ENCODE data around the gene NME4.
"Not testable (repeated sequence)": the region's sequence is repeated elsewhere in the genome, so short reads cannot be mapped to it uniquely, and the experiment has no call there.

Gene NME4

DNA sequence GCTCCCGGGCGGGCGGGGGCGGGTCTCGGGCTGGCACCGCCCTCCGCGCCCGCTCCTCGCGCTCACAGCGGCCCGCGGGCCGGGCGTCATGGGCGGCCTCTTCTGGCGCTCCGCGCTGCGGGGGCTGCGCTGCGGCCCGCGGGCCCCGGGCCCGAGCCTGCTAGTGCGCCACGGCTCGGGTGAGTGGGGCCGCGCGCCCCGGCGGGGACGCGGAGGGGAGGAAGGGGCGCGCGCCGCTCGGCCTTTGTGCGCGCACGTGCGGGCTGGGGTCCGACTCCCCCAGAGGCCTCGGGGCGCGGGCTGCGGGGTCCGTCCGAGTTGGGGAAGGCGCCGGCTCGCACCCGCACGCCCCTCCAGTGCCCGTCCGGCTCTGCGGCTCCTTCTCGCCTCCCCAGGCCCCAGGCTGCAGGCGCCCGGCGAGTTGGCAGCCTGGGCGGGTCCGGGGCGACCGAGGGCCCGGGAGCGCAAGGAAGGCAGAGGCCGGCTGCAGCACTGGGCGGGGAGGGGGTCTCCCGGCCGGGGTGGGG lies at the start of gene NME4:
Gene NME4, plus strand, starts transcription at position 65 of the 527 bp plus-strand sequence. Its CDS starts 24 bp downstream, at position 89.
- DNase-seq: no peak

DNA sequence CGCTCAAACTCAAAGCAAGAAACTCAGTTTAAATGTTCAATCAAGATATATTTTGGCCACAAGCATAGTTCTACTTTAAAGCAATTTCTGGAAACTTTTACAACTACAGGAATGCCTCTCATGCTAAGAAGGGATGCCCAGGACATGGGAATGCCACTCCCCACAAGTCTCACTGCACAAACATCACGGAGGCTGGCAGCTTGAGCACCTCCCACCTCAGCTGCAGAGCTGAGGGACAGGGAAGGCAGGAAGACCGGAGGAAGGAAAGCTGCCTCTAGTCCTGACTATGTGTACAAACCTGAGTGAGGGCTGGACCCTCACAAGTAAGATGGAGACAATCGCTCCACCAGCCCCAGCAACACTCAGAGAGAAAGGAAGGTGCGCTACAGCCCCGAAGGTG lies 49.8 kb upstream of the NME4 start:
- no peak for DNase-seq

GRCh38 chr16:348495-348894 lies 48.5 kb upstream of the NME4 start:
- DNase-seq: not testable (repeated sequence)

GRCh38 chr16:349211-349610 lies 47.8 kb upstream of the NME4 start:
- DNase-seq: no peak

- DNase-seq: no peak
Observed at GRCh38 chr16:350203-350602, 46.8 kb upstream of the NME4 start.

GRCh38 chr16:351804-352520 lies 45.0 kb upstream of the NME4 start:
- DNase-seq: no peak

GRCh38 chr16:352547-353403 lies 44.2 kb upstream of the NME4 start, which contains the start of gene AXIN1:
Gene AXIN1 (minus strand): TSS chr16:352723. CDS start chr16:347025, 5,698 bp downstream.
- DNase-seq: peak; percentile 97

DNA sequence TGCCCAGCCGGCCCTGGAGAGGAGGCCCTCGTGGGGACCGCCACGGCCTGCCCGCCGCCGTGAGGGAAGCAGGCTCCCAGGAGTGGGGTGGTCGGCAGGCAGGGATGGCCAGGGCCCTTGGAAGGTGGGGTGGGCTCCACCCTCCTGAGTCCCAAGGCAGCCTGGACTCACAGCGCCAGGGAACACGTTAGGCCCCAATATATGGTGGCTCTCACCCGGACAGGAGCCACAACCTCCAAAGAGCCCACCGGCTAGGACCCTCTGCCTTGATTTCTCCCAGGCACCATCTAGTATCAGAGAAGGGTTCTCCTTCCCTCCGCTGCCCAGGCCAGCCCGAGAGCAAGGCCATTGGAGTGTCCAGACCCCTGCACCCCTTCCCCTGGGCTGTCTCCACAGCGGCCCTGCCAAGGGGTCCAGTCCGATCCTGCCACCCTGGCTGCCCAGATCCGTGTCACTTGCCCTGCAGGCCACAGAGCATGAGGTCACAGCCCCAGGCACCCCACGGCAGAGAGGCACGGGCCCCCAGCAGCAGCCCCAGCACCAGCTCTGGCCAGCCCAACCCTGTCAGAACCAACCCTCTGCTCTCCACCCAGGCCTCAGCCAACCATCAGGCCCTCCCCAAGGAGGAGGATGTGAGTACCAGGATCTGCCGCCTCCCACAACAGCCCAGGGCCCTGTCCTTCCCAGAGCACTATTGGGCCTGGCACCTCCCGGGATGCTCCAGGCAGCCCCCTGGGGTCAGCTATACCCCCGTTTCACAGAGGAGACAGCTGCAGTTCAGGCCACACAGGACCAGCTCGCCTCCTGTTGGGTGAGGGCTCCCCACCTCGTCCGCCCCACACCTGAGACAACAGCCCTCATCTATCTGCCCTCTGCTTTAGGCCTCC lies 43.4 kb upstream of the NME4 start:
- DNase-seq: no peak

DNA sequence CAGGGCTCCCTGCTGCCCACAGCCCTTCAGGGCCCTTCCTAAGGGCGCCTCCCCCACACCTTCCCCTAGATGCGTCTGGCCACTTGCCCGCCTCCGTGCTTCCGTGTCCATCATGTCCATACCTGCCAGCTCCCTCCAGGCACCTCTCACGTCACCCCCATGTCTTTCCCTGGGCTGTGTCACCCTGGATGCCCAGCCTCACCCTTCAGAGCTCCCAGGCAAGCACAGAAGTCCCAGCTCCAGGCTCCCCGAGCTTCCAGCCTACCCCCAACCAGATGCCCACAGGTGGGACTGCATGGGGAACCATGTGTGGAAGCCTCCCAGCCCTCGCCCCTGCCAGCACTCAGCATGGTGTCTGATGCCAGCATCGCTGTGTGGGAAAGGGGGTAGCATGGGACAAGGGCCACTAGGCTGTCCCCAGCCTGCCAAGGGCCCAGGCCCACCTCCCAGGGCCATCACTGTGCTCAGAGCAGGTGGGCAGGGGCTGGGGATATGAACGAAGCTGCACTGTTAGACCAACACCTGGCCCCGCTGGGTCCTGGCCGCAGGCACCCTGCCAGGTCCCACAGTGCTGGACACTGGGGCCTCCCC lies 42.6 kb upstream of the NME4 start:
- no peak for DNase-seq

GRCh38 chr16:354971-355461 lies 42.0 kb upstream of the NME4 start:
- DNase-seq: no peak

- no peak for DNase-seq
Observed at GRCh38 chr16:356741-357140, 40.3 kb upstream of the NME4 start.

GRCh38 chr16:359067-359763 lies 37.8 kb upstream of the NME4 start:
- no peak for DNase-seq

GRCh38 chr16:359871-360697 lies 36.9 kb upstream of the NME4 start:
- DNase-seq: no peak

DNA sequence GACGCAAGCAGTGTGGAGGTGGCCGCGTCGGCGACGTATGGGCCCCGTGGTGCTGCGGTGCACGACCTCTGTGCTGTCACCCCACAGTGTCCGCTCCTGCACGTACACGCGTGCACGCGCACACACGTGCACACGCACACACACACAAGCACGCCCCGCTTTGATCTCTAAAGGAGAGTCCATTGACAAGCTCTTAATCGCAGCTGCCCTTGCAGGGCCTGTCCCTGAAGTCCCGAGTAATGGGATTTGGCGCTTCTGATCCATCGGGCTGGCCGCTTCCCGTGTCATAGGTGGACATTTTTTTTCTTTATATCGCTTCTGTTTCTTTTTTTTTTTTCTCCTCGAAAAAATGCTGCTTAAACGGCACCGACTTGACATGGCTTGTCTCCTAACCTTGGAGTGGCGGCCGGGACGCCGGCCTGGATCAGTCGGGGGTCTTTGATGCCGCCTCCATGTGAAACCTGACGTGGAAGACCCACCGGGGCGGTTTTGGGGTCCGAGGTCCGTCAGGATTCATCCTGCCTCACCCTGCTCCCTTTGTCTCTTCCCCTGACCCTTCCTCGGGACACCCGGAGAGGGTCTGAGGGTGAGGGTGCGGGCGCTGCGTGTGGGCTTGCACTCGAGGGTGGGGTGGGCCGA lies 36.2 kb upstream of the NME4 start:
- no peak for DNase-seq

GRCh38 chr16:361341-361871 lies 35.6 kb upstream of the NME4 start:
- DNase-seq: no peak

GRCh38 chr16:361872-362701 lies 34.9 kb upstream of the NME4 start:
- DNase-seq: peak; percentile 78

DNA sequence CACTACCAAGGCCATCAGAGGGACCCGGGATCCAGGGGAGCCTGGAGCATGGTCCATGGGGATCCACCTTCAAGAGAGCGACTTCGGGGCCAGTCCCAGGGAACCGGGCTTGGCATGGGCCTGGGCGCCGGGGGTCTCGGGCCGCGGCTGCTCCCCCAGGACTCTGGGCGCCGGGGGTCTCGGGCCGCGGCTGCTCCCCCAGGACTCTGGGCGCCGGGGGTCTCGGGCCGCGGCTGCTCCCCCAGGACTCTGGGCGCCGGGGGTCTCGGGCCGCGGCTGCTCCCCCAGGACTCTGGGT lies 34.3 kb upstream of the NME4 start:
- not testable (repeated sequence) for DNase-seq

DNA sequence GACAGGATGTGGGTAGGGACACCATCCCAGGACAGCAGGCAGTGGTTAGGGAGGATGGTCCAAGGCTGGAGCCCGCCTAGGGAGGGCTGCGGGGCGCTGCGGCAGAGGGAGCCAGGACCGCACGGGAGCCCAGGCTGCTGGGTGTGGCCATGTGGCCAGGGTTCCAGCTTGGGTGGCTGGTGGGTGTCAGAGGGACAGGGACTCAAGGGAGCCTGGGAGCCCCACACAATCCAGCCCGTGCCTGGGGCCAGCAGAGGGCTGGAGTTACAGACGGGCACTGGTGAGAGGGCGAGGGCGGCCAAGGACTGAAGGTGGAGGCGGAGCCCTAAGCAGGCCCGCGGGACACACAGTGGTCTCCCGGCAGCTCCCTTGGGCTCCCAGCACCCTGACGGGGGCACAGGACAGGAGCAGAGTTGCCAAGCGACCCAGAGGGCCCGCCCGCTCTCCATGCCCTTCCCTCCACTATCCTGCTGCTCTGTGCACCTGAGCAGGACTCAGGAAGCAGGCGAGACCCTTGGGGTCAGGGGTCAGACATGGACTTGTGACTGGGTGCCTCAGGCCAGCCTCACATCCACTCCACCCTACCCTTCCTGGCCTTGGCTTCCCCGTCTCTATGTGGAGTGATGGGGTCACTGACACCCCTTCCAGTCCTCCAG lies 33.8 kb upstream of the NME4 start:
- DNase-seq: no peak

Measured in NCI-H1092 (cell line).